Ectodermal cell (in vitro differentiated cells): ENCODE measurements around the gene SPOCK2.
A peak's percentile ranks its signal among the peaks of the same experiment; 100 is the strongest.

Source experiments
- H3K27ac ChIP-seq: 2 replicates; pipeline ENCODE4 v1.7.0; 2013; ENCODE audit warnings: mild to moderate bottlenecking, low read depth, low read length; ENCODE audit not compliant: insufficient read depth, poor library complexity, severe bottlenecking
- H3K27me3 ChIP-seq: 2 replicates; pipeline ENCODE4 v1.7.0; 2013; ENCODE audit warnings: mild to moderate bottlenecking, low read length; ENCODE audit not compliant: insufficient read depth, control insufficient read depth, poor library complexity, severe bottlenecking
- H3K36me3 ChIP-seq: one replicate; pipeline ENCODE4 v1.7.0; 2013; ENCODE audit warnings: low read length; ENCODE audit not compliant: control insufficient read depth, insufficient read depth
- H3K4me1 ChIP-seq: one replicate; pipeline ENCODE4 v1.7.0; 2013; ENCODE audit warnings: low read length; ENCODE audit not compliant: control insufficient read depth, insufficient read depth
- H3K4me3 ChIP-seq: 2 replicates; pipeline ENCODE4 v1.7.0; 2013; ENCODE audit warnings: low read depth, low read length, control low read depth; ENCODE audit not compliant: insufficient read depth
- H3K9me3 ChIP-seq: 2 replicates; pipeline ENCODE4 v1.7.0; 2013; ENCODE audit warnings: mild to moderate bottlenecking, low read length, moderate library complexity; ENCODE audit not compliant: control insufficient read depth
- WGBS, 2 experiments: methylation state at CpG; one replicate each; pipeline ENCODE4 v1.1.7; 2013; ENCODE audit warnings: missing lambda C conversion rate in 2 of 2; 5-methylcytosine and 5-hydroxymethylcytosine counted together

The SPOCK2 gene

DNA sequence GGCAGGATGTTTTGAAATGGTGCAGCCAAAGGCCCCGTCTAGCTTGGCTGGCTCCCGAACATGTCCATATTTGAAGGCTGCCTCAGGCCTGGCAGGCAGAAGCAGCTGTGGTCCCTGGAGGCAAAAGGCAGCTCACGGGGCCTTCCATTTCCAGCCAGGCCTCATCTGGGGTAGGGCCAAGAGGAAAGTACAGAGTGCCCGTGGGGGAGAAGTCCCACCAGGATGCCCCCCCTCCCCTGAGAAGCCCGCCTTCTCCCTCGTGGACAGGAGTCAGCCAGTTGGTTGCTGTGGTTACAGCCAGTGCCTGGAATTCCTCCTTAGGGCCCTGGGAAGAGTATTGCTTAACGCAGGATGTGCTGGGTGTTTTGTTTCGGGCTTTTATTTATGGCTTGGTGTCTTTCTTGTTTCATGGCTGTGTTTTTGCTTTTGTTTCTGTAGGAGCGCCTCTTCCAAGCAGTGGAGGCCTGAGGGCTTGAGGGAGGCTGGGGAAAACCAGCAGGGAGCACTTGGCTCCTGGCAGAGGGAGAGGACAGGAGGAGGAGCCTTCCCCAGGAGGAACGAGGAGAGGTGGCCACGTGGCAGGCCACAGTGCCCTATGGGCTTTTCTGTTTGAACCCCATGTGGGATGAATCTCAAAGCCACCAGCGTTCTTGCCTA is 78.8 kb downstream of the SPOCK2 start:
- Histone ChIP-seq H3K9me3 (no peaks in the 10 kb centered on the region), H3K27me3 (no peaks in the 10 kb centered on the region), H3K4me1 (peaks cover 27% of the 10 kb centered on the region), H3K27ac (peak overlapping the region; percentile 61), H3K36me3 (no peaks in the 10 kb centered on the region), H3K4me3 (no peak overlapping the region)
- 50 to 59% methylated on average over 12 of the region's 12 CpGs for WGBS, 2 experiments

GRCh38 chr10:72009051-72009424 is 79.3 kb downstream of the SPOCK2 start:
- peak overlapping the region; percentile 61 for H3K27ac ChIP-seq
- peaks cover 23% of the 10 kb centered on the region for H3K4me1 ChIP-seq
- no peaks in the 10 kb centered on the region for H3K9me3 ChIP-seq
- WGBS, 2 experiments: 88 to 91% methylated on average over 9 of the region's 9 CpGs
- H3K27me3 ChIP-seq: no peaks in the 10 kb centered on the region
- no peaks in the 10 kb centered on the region for H3K36me3 ChIP-seq
- H3K4me3 ChIP-seq: no peak overlapping the region
